MCF 10A (cell line): Measurements from ENCODE around the gene NKTR. TPM values are rescaled to one million over a fixed set of nuclear protein-coding genes. Genes with fewer than 3 reads are reported as not detected.

Experiments used
- BruUV-seq: library from RNA; stranded (reverse); fragments of 400-500 nt; replicated peaks from 2 replicates; lab custom pipeline; 2021; lab: Mats Ljungman, UMichigan
- CTCF ChIA-PET: fragments of 300-600 bp; sonication (Branson Sonifier 250); formaldehyde crosslinking; extraction: SDS; loops from one replicate; lab custom pipeline; 2021; ENCODE audit warnings: antibody characterized with exemption, inconsistent platforms; lab: Yijun Ruan, JAX
- POLR2A ChIA-PET: fragments of 300-600, 350-650 bp; sonication (Branson Sonifier 250); formaldehyde crosslinking; extraction: SDS; loops from one replicate; lab custom pipeline; 2020; ENCODE audit warnings: antibody characterized with exemption, inconsistent platforms; lab: Yijun Ruan, JAX
- DNase-seq: peaks from one replicate; pipeline ENCODE4 v3.0.0-alpha.2; 2018; ENCODE audit not compliant: unreplicated experiment
- H3K27ac Mint-ChIP-seq: one replicate; pipeline ENCODE4 v1.8.0; 2022; ENCODE audit warnings: mild to moderate bottlenecking, low read depth, mixed read lengths; ENCODE audit not compliant: unreplicated experiment
- H3K27me3 Mint-ChIP-seq: one replicate; pipeline ENCODE4 v1.8.0; 2022; ENCODE audit warnings: mixed read lengths; ENCODE audit not compliant: insufficient read depth, unreplicated experiment
- H3K36me3 Mint-ChIP-seq: one replicate; pipeline ENCODE4 v1.8.0; 2022; ENCODE audit warnings: mild to moderate bottlenecking, moderate library complexity, mixed read lengths; ENCODE audit not compliant: insufficient read depth, unreplicated experiment
- H3K4me1 Mint-ChIP-seq: one replicate; pipeline ENCODE4 v1.8.0; 2022; ENCODE audit warnings: mixed read lengths; ENCODE audit not compliant: insufficient read depth, unreplicated experiment
- H3K4me3 Mint-ChIP-seq: one replicate; pipeline ENCODE4 v1.8.0; 2022; ENCODE audit warnings: mild to moderate bottlenecking, moderate library complexity, mixed read lengths; ENCODE audit not compliant: unreplicated experiment
- H3K9me3 Mint-ChIP-seq: one replicate; pipeline ENCODE4 v1.8.0; 2022; ENCODE audit warnings: mixed read lengths; ENCODE audit not compliant: unreplicated experiment
- intact Hi-C: fragments of 100-400 bp; cut with micrococcal nuclease; formaldehyde crosslinking; loops from 2 replicates; pipeline ENCODE4 v1.14.1; 2022
- total RNA-seq: library from RNA; stranded (reverse); gene quantifications from 2 replicates; pipeline ENCODE4 v1.2.3, GENCODE V29; 2022
- TF ChIP-seq, protein P1 (sequence below): fragments of 200-600 bp; IDR thresholded peaks from one replicate; pipeline ENCODE4 v1.8.0; 2022; ENCODE audit warnings: antibody characterized with exemption, mild to moderate bottlenecking; ENCODE audit not compliant: unreplicated experiment

The NKTR gene
- total RNA-seq, 1 experiment from 2014 or later: 63.5 TPM

DNA sequence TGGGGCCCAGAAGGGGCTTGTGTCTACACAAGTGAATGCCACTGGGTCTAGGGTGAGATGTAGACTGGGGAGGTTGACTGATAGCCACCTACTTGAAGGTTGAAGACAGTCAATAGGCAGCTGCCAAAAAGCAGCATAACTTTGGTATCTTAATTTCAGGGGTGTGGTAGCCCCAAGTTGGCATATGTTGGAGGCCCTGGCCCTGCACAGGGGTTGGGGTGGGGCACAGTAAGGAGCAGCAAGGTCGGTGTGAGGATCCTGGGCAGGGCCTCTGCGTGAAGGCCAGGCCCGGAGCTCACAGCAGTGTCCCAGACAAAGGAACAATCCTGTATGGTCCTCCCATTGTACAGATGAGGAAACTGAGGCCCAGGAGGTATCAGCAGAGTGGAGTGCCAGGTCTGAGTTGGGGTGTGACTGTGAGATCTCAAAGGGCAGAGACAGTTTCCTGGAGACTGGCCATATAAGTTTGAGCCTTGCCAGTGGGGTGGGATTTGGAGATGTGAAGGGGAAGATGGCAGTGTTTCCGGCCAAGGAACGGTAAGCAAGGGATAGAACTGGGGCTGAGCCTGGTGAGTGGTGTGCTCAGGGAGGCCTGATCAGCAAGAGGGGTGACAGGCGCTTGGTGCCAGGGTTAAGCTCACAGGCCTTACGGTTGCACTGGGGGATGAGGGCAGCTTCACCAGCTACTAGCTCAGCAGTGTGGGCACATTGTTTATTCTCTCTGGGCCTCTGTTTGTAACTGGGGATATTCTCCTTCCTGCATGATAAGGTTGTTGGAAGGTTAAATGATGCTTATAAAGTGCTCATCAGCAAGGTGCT is 86.6 kb downstream of the NKTR start:
- BruUV-seq: no TSS peak
- no peaks in the 10 kb centered on the region for H3K9me3 Mint-ChIP-seq
- H3K4me3 Mint-ChIP-seq: no peak overlapping the region
- H3K4me1 Mint-ChIP-seq: peaks cover 19% of the 10 kb centered on the region
- POLR2A ChIA-PET: no interaction called here
- DNase-seq: no peak
- intact Hi-C loops: no loop called here
- TF ChIP-seq, protein P1, sequence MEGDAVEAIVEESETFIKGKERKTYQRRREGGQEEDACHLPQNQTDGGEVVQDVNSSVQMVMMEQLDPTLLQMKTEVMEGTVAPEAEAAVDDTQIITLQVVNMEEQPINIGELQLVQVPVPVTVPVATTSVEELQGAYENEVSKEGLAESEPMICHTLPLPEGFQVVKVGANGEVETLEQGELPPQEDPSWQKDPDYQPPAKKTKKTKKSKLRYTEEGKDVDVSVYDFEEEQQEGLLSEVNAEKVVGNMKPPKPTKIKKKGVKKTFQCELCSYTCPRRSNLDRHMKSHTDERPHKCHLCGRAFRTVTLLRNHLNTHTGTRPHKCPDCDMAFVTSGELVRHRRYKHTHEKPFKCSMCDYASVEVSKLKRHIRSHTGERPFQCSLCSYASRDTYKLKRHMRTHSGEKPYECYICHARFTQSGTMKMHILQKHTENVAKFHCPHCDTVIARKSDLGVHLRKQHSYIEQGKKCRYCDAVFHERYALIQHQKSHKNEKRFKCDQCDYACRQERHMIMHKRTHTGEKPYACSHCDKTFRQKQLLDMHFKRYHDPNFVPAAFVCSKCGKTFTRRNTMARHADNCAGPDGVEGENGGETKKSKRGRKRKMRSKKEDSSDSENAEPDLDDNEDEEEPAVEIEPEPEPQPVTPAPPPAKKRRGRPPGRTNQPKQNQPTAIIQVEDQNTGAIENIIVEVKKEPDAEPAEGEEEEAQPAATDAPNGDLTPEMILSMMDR: no peak
- H3K36me3 Mint-ChIP-seq: no peaks in the 10 kb centered on the region
- CTCF ChIA-PET: interaction anchor here (1.0 kb wide), 1 partner anchor 55 kb away, joined by 3 read pairs; no protein-coding TSS in a partner anchor
- H3K27me3 Mint-ChIP-seq: peaks cover 21% of the 10 kb centered on the region
- H3K27ac Mint-ChIP-seq: no peak overlapping the region

DNA sequence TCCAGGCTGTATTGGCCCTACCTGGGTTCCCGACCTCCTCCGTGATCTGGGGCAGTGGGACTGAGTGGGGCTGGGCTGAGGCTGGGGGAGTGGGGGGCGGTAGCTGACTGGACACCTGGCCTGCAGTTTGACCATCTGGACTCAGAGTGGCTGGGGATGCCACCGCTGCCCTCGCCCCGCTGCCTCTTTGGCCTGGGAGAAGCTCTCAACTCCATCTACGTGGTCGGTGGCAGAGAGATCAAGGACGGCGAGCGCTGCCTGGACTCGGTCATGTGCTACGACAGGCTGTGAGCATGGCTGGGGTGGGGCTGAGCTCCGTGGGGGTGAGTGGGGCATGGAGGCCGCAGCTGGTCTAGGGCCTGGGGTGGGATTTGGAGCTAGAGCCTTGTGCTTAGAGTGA is 87.5 kb downstream of the NKTR start:
- intact Hi-C loops: no loop called here
- ChIA-PET POLR2A (no interaction called here), CTCF (interaction anchor here (0.6 to 1.0 kb wide), 2 partner anchors 54 to 159 kb away, joined by 3 to 4 read pairs; no protein-coding TSS in a partner anchor)
- DNase-seq: no peak
- peaks cover 21% of the 10 kb centered on the region for H3K27me3 Mint-ChIP-seq
- peaks cover 15% of the 10 kb centered on the region for H3K4me1 Mint-ChIP-seq
- no peaks in the 10 kb centered on the region for H3K36me3 Mint-ChIP-seq
- H3K4me3 Mint-ChIP-seq: no peak overlapping the region
- no TSS peak for BruUV-seq
- TF ChIP-seq, protein P1: no peak
- no peak overlapping the region for H3K27ac Mint-ChIP-seq
- H3K9me3 Mint-ChIP-seq: no peaks in the 10 kb centered on the region

DNA sequence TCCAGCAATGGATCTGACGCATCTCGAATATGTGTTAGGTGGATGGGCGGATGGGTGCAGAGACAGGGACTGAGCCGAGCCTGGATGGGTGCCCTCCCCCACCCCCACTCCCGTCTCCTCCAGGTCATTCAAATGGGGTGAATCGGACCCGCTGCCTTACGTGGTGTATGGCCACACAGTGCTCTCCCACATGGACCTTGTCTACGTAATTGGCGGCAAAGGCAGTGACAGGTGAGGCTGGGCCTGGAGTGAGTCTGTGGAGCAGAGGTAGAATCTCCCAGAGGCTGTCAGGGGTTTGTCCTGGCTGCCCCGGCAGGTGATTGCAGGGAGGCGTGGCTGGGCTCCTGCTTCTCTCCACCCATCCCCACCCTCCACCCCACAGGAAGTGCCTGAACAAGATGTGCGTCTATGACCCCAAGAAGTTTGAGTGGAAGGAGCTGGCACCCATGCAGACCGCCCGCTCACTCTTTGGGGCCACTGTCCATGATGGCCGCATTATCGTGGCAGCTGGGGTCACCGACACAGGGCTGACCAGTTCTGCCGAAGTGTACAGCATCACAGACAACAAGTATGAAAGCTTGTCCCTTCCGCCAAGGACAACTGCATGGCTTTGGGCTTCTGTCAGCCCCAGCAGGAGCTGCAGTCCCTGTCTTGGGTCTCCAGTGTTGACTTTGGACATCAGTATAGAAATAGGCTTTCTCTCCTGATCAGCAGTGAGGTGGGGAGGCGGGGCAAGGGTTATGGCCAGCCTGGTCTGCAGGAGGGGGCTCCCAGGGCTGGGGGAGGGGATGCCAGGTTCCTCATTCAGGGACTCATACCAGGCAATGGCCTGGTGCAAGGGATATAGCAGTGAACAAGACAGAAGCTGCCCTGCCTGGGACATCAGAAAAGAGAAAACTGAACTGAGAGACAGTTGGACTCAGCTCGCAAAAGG is 88.3 kb downstream of the NKTR start:
- no peaks in the 10 kb centered on the region for H3K9me3 Mint-ChIP-seq
- intact Hi-C loops: no loop called here
- H3K27ac Mint-ChIP-seq: no peak overlapping the region
- no peaks in the 10 kb centered on the region for H3K36me3 Mint-ChIP-seq
- TF ChIP-seq, protein P1: no peak
- peaks cover 21% of the 10 kb centered on the region for H3K27me3 Mint-ChIP-seq
- ChIA-PET CTCF (no interaction called here), POLR2A (no interaction called here)
- DNase-seq: no peak
- BruUV-seq: no TSS peak
- no peak overlapping the region for H3K4me3 Mint-ChIP-seq
- H3K4me1 Mint-ChIP-seq: peaks cover 8% of the 10 kb centered on the region
